Liver (tissue), 9 donors: ENCODE results near the gene AMBRA1. TPM values are rescaled to one million over a fixed set of nuclear protein-coding genes. Genes with fewer than 3 reads are reported as not detected.

ENCODE experiments used
- DNase-seq: peaks from one replicate; pipeline ENCODE4 v3.0.0-alpha.2; 2017; ENCODE audit warnings: low spot score
- H3K27ac ChIP-seq, 2 donors: one replicate each; pipeline ENCODE4 v1.7.0; 2013; ENCODE audit warnings: inconsistent platforms in 2 of 2, low read length in 2 of 2, control low read depth in 1 of 2, low read depth in 1 of 2, mild to moderate bottlenecking in 1 of 2
- H3K27me3 ChIP-seq, 4 donors: one replicate each; pipeline versions ENCODE4 v1.6.1 to v1.7.0; 2013; ENCODE audit warnings: low read length in 3 of 4, inconsistent platforms in 1 of 4, mild to moderate bottlenecking in 1 of 4, moderate library complexity in 1 of 4; ENCODE audit not compliant: control insufficient read depth in 4 of 4, insufficient read depth in 4 of 4
- H3K36me3 ChIP-seq, 4 donors: one replicate each; pipeline versions ENCODE4 v1.6.1 to v1.7.0; 2013; ENCODE audit warnings: low read length in 3 of 4, mild to moderate bottlenecking in 3 of 4, low read depth in 1 of 4, moderate library complexity in 1 of 4; ENCODE audit not compliant: control insufficient read depth in 4 of 4, insufficient read depth in 3 of 4
- H3K4me1 ChIP-seq, 4 donors: one replicate each; pipeline versions ENCODE4 v1.6.1 to v1.7.0; 2013; ENCODE audit warnings: low read length in 3 of 4, mild to moderate bottlenecking in 3 of 4, moderate library complexity in 1 of 4; ENCODE audit not compliant: control insufficient read depth in 4 of 4, insufficient read depth in 4 of 4
- H3K4me3 ChIP-seq, 3 donors: one replicate each; pipeline versions ENCODE4 v1.6.1 to v1.7.0; 2013; ENCODE audit warnings: low read length in 3 of 3, control low read depth in 1 of 3, low read depth in 1 of 3, mild to moderate bottlenecking in 1 of 3
- H3K9ac ChIP-seq, 2 donors: one replicate each; pipeline ENCODE4 v1.7.0; 2013; ENCODE audit warnings: low read length in 2 of 2, mild to moderate bottlenecking in 2 of 2, moderate library complexity in 2 of 2, control low read depth in 1 of 2, low read depth in 1 of 2
- H3K9me3 ChIP-seq, 4 donors: one replicate each; pipeline versions ENCODE4 v1.6.1 to v1.7.0; 2013; ENCODE audit warnings: low read length in 3 of 4; ENCODE audit not compliant: control insufficient read depth in 4 of 4
- ATF3 ChIP-seq: IDR thresholded peaks from 2 replicates; pipeline ENCODE4 v1.6.1; 2016; ENCODE audit warnings: antibody characterized with exemption
- CTCF ChIP-seq: fragments of 150-350 bp; IDR thresholded peaks from 2 replicates; pipeline ENCODE4 v1.5.1; 2017; ENCODE audit warnings: improper control_type of control experiment, low read depth, low read length; ENCODE audit not compliant: missing input control
- EGR1 ChIP-seq, 2 donors: IDR thresholded peaks; 2 replicates each; pipeline ENCODE4 v1.6.1; 2016 to 2018; ENCODE audit warnings: antibody characterized with exemption in 2 of 2, low read depth in 2 of 2
- FOXA1 ChIP-seq: IDR thresholded peaks from 2 replicates; pipeline ENCODE4 v1.6.1; 2016; ENCODE audit warnings: antibody characterized with exemption
- FOXA2 ChIP-seq: IDR thresholded peaks from 2 replicates; pipeline ENCODE4 v1.6.1; 2016; ENCODE audit warnings: antibody characterized with exemption
- HNF4A ChIP-seq, 2 donors: conservative IDR thresholded peaks; 2 replicates each; pipeline ENCODE4 v1.6.1; 2016; ENCODE audit warnings: antibody characterized with exemption in 2 of 2, mild to moderate bottlenecking in 2 of 2
- HNF4G ChIP-seq: IDR thresholded peaks from 2 replicates; pipeline ENCODE4 v1.6.1; 2016; ENCODE audit warnings: antibody characterized with exemption
- NR2F2 ChIP-seq: IDR thresholded peaks from 2 replicates; pipeline ENCODE4 v1.6.1; 2016; ENCODE audit warnings: antibody characterized with exemption
- REST ChIP-seq: IDR thresholded peaks from 2 replicates; pipeline ENCODE4 v1.6.1; 2016; ENCODE audit warnings: antibody characterized with exemption, mild to moderate bottlenecking
- RXRA ChIP-seq, 2 donors: IDR thresholded peaks; 2 replicates each; pipeline ENCODE4 v1.6.1; 2017 to 2018; ENCODE audit warnings: antibody characterized with exemption in 2 of 2, mild to moderate bottlenecking in 1 of 2
- SP1 ChIP-seq: IDR thresholded peaks from 2 replicates; pipeline ENCODE4 v1.6.1; 2018; ENCODE audit warnings: antibody characterized with exemption, mild to moderate bottlenecking
- YY1 ChIP-seq: IDR thresholded peaks from 2 replicates; pipeline ENCODE4 v1.6.1; 2016; ENCODE audit warnings: antibody characterized with exemption, mild to moderate bottlenecking
- ZBTB33 ChIP-seq: IDR thresholded peaks from 2 replicates; pipeline ENCODE4 v1.6.1; 2016; ENCODE audit warnings: antibody characterized with exemption
- WGBS: extraction: QIAGEN DNeasy Blood & Tissue Kit; methylation state at CpG from one replicate; pipeline ENCODE4 v1.1.7; 2013; 5-methylcytosine and 5-hydroxymethylcytosine counted together
- polyA plus RNA-seq, 2 donors: library from polyadenylated mRNA; stranded (reverse) in 1 of 2; unstranded in 1 of 2; fragments of 200-250 nt in 1 of 2; fragments of >200 nt in 1 of 2; fragmentation: Nextera tagmentation in 1 of 2; extraction: Ambion mirVana in 1 of 2; gene quantifications; one replicate each; pipeline versions ENCODE4 v1.2.1 to v1.2.3, GENCODE V29; 2013 to 2015
- total RNA-seq, 2 donors: library from RNA; depleted of rRNA; stranded (reverse); fragments of >200 nt; gene quantifications; one replicate each; pipeline ENCODE4 v1.2.3, GENCODE V29; 2014
- donor health status: healthy.
- donor health status: healthy.
- donor health status: healthy.
- donor health status: healthy.
- donor health status: healthy.

Gene AMBRA1
- total and polyA plus RNA-seq, 4 donors: 3.7 to 25.7 (median 15.1) TPM

- Histone ChIP-seq H3K4me1 (no peaks in the 10 kb centered on the region), H3K27ac (no peak overlapping the region), H3K9me3 (no peaks in the 10 kb centered on the region), H3K27me3 (no peaks in the 10 kb centered on the region), H3K36me3 (peaks cover 18 to 55% (median 34%) of the 10 kb centered on the region in 4 donors), H3K4me3 (no peak overlapping the region), H3K9ac (no peak overlapping the region)
- no peak for DNase-seq
- WGBS: 81% methylated on average over 16 of the region's 16 CpGs
- TF ChIP-seq FOXA2: no peak
- no peak for TF ChIP-seq HNF4A (conservative IDR thresholded peaks at IDR 0.05)
- no peak for TF ChIP-seq YY1
- TF ChIP-seq ZBTB33: no peak
- no peak for TF ChIP-seq REST
- TF ChIP-seq EGR1 (IDR thresholded peaks at IDR 0.05; ENCODE audit: low read depth in 2 of 2): no peak
- TF ChIP-seq RXRA (IDR thresholded peaks at IDR 0.05): no peak
- TF ChIP-seq CTCF: no peak
- TF ChIP-seq SP1: no peak
- TF ChIP-seq NR2F2: no peak
- TF ChIP-seq ATF3: no peak
Observed at GRCh38 chr11:46541593-46542371, 52.0 kb downstream of the AMBRA1 start.

- H3K9me3 ChIP-seq: no peaks in the 10 kb centered on the region
- H3K27me3 ChIP-seq: no peaks in the 10 kb centered on the region
- H3K4me3 ChIP-seq: no peak overlapping the region
- 95% methylated on average over 4 of the region's 4 CpGs for WGBS
- H3K27ac ChIP-seq: no peak overlapping the region
- no peak overlapping the region for H3K9ac ChIP-seq
- no peak for DNase-seq
- TF ChIP-seq REST: no peak
- no peak for TF ChIP-seq FOXA1
- no peak for TF ChIP-seq SP1
- no peak for TF ChIP-seq CTCF
- TF ChIP-seq EGR1 (IDR thresholded peaks at IDR 0.05; ENCODE audit: low read depth in 2 of 2): no peak
- TF ChIP-seq HNF4G: no peak
- H3K36me3 ChIP-seq: peaks cover 17 to 47% (median 30%) of the 10 kb centered on the region in 4 donors
- no peaks in the 10 kb centered on the region for H3K4me1 ChIP-seq
Observed at GRCh38 chr11:46540807-46541206, 53.0 kb downstream of the AMBRA1 start.
